IPS DF 6.9 (cell line): Measurements from ENCODE around the gene SLC9A6.

Source experiments
- DNase-seq: peaks from one replicate; pipeline ENCODE4 v3.0.0-alpha.2; 2013; ENCODE audit warnings: low read depth, low spot score
- H3K27ac ChIP-seq: one replicate; pipeline ENCODE4 v1.5.1; 2013; ENCODE audit warnings: low read length, control low read depth
- H3K27me3 ChIP-seq: 2 replicates; pipeline ENCODE4 v1.6.1; 2013; ENCODE audit warnings: mild to moderate bottlenecking, low read length; ENCODE audit not compliant: control insufficient read depth, insufficient read depth
- H3K36me3 ChIP-seq: 2 replicates; pipeline ENCODE4 v1.6.1; 2013; ENCODE audit warnings: low read length; ENCODE audit not compliant: control insufficient read depth, insufficient read depth
- H3K4me1 ChIP-seq: 2 replicates; pipeline ENCODE4 v1.6.1; 2013; ENCODE audit warnings: low read length; ENCODE audit not compliant: control insufficient read depth, insufficient read depth
- H3K4me3 ChIP-seq: 2 replicates; pipeline ENCODE4 v1.5.1; 2013; ENCODE audit warnings: mild to moderate bottlenecking, low read length
- H3K9me3 ChIP-seq: 2 replicates; pipeline ENCODE4 v1.6.1; 2013; ENCODE audit warnings: low read length, inconsistent platforms; ENCODE audit not compliant: control insufficient read depth, insufficient read depth
- WGBS: extraction: QIAGEN DNeasy Blood & Tissue Kit; methylation state at CpG from one replicate; pipeline ENCODE4 v1.1.7; 2013; ENCODE audit warnings: mixed read lengths, missing lambda C conversion rate; ENCODE audit not compliant: insufficient read length, insufficient coverage; 5-methylcytosine and 5-hydroxymethylcytosine counted together

Gene SLC9A6

GRCh38 chrX:135982860-135983259 lies 2.4 kb upstream of the SLC9A6 start:
- no CpG with 5 or more reads among the region's 1 CpG for WGBS
- Histone ChIP-seq H3K27ac (no peak overlapping the region), H3K36me3 (no peaks in the 10 kb centered on the region), H3K4me3 (no peak overlapping the region), H3K4me1 (no peaks in the 10 kb centered on the region; the same call in 1 of the 2 replicates), H3K9me3 (no peaks in the 10 kb centered on the region), H3K27me3 (no peaks in the 10 kb centered on the region)
- DNase-seq: no peak

- no peak for DNase-seq
- no peaks in the 10 kb centered on the region for H3K9me3 ChIP-seq
- H3K27ac ChIP-seq: no peak overlapping the region
- H3K27me3 ChIP-seq: no peaks in the 10 kb centered on the region
- no CpG with 5 or more reads among the region's 2 CpGs for WGBS
- H3K36me3 ChIP-seq: no peaks in the 10 kb centered on the region
- H3K4me1 ChIP-seq: no peaks in the 10 kb centered on the region; the same call in 1 of the 2 replicates
- no peak overlapping the region for H3K4me3 ChIP-seq
These were observed 979 bp upstream of the SLC9A6 start for GRCh38 chrX:135984256-135984655.

- H3K4me1 ChIP-seq: no peaks in the 10 kb centered on the region; the same call in 1 of the 2 replicates
- no peaks in the 10 kb centered on the region for H3K27me3 ChIP-seq
- no peaks in the 10 kb centered on the region for H3K9me3 ChIP-seq
- no peak for DNase-seq
- no CpG with 5 or more reads among the region's 7 CpGs for WGBS
- H3K36me3 ChIP-seq: no peaks in the 10 kb centered on the region
- no peak overlapping the region for H3K27ac ChIP-seq
- H3K4me3 ChIP-seq: peak overlapping the region; percentile 52; the same call in 1 of the 2 replicates
These were observed 461 bp upstream of the SLC9A6 start for GRCh38 chrX:135984791-135985156.

- Histone ChIP-seq H3K4me3 (peak overlapping the region; percentile 52), H3K27me3 (no peaks in the 10 kb centered on the region), H3K27ac (no peak overlapping the region), H3K36me3 (no peaks in the 10 kb centered on the region), H3K4me1 (no peaks in the 10 kb centered on the region; the same call in 1 of the 2 replicates), H3K9me3 (no peaks in the 10 kb centered on the region)
- no CpG with 5 or more reads among the region's 15 CpGs for WGBS
- no peak for DNase-seq
These were observed 707 bp downstream of the SLC9A6 start for GRCh38 chrX:135985973-135986310.

GRCh38 chrX:135988245-135988644 lies 3.0 kb downstream of the SLC9A6 start:
- Histone ChIP-seq H3K27ac (no peak overlapping the region), H3K4me1 (no peaks in the 10 kb centered on the region; the same call in 1 of the 2 replicates), H3K27me3 (no peaks in the 10 kb centered on the region), H3K36me3 (no peaks in the 10 kb centered on the region), H3K4me3 (no peak overlapping the region), H3K9me3 (no peaks in the 10 kb centered on the region)
- WGBS: no CpG with 5 or more reads among the region's 4 CpGs
- DNase-seq: no peak

GRCh38 chrX:136015016-136015415 lies 29.8 kb downstream of the SLC9A6 start:
- Histone ChIP-seq H3K36me3 (no peaks in the 10 kb centered on the region), H3K9me3 (no peaks in the 10 kb centered on the region), H3K4me1 (no peaks in the 10 kb centered on the region), H3K4me3 (no peak overlapping the region), H3K27me3 (no peaks in the 10 kb centered on the region), H3K27ac (no peak overlapping the region)
- no CpG with 5 or more reads among the region's 4 CpGs for WGBS
- DNase-seq: no peak

- no peak for DNase-seq
- H3K9me3 ChIP-seq: no peaks in the 10 kb centered on the region
- no CpG with 5 or more reads among the region's 2 CpGs for WGBS
- H3K4me1 ChIP-seq: no peaks in the 10 kb centered on the region
- H3K36me3 ChIP-seq: no peaks in the 10 kb centered on the region
- H3K4me3 ChIP-seq: no peak overlapping the region
- H3K27me3 ChIP-seq: no peaks in the 10 kb centered on the region
- no peak overlapping the region for H3K27ac ChIP-seq
These were observed 31.6 kb downstream of the SLC9A6 start for GRCh38 chrX:136016881-136017280.

GRCh38 chrX:136019226-136019625 lies 34.0 kb downstream of the SLC9A6 start:
- H3K27me3 ChIP-seq: no peaks in the 10 kb centered on the region

GRCh38 chrX:136021160-136021559 lies 35.9 kb downstream of the SLC9A6 start:
- DNase-seq: no peak
- Histone ChIP-seq H3K4me1 (no peaks in the 10 kb centered on the region), H3K27ac (no peak overlapping the region), H3K27me3 (no peaks in the 10 kb centered on the region), H3K36me3 (no peaks in the 10 kb centered on the region), H3K4me3 (no peak overlapping the region), H3K9me3 (no peaks in the 10 kb centered on the region)
- no CpG with 5 or more reads among the region's 1 CpG for WGBS

More at GRCh38 chrX:136019226-136019625, 34.0 kb downstream of the SLC9A6 start:
- WGBS: no CpG with 5 or more reads among the region's 5 CpGs
- no peaks in the 10 kb centered on the region for H3K9me3 ChIP-seq
- no peaks in the 10 kb centered on the region for H3K4me1 ChIP-seq
- H3K27ac ChIP-seq: no peak overlapping the region
- no peak overlapping the region for H3K4me3 ChIP-seq
- H3K36me3 ChIP-seq: no peaks in the 10 kb centered on the region
- no peak for DNase-seq

- Histone ChIP-seq H3K36me3 (no peaks in the 10 kb centered on the region), H3K27me3 (no peaks in the 10 kb centered on the region)
- no CpG with 5 or more reads among the region's 1 CpG for WGBS
These were observed 36.7 kb downstream of the SLC9A6 start for GRCh38 chrX:136021903-136022302.

GRCh38 chrX:136025091-136025490 lies 39.9 kb downstream of the SLC9A6 start:
- H3K4me3 ChIP-seq: no peak overlapping the region
- WGBS: no CpG with 5 or more reads among the region's 3 CpGs
- no peaks in the 10 kb centered on the region for H3K4me1 ChIP-seq
- DNase-seq: no peak
- H3K27ac ChIP-seq: no peak overlapping the region
- no peaks in the 10 kb centered on the region for H3K27me3 ChIP-seq
- H3K9me3 ChIP-seq: no peaks in the 10 kb centered on the region
- H3K36me3 ChIP-seq: no peaks in the 10 kb centered on the region

More at GRCh38 chrX:136021903-136022302, 36.7 kb downstream of the SLC9A6 start:
- Histone ChIP-seq H3K4me1 (no peaks in the 10 kb centered on the region), H3K4me3 (no peak overlapping the region), H3K9me3 (no peaks in the 10 kb centered on the region), H3K27ac (no peak overlapping the region)
- no peak for DNase-seq
